ENCODE results near the gene TLR9.

The TLR9 gene

GRCh38 chr3:52215351-52215750 lies 10.1 kb downstream of the TLR9 start:
- no peak for DNase-seq

- DNase-seq: no peak
Observed at GRCh38 chr3:52213901-52214300, 11.5 kb downstream of the TLR9 start.

GRCh38 chr3:52213005-52213404 lies 12.4 kb downstream of the TLR9 start:
- DNase-seq: no peak

GRCh38 chr3:52211268-52211891 lies 14.1 kb downstream of the TLR9 start:
- no peak for DNase-seq

- DNase-seq: no peak
Observed at GRCh38 chr3:52210550-52211046, 14.8 kb downstream of the TLR9 start.

GRCh38 chr3:52210037-52210436 lies 15.4 kb downstream of the TLR9 start:
- no peak for DNase-seq

- no peak for DNase-seq
Observed at GRCh38 chr3:52208556-52208955, 16.9 kb downstream of the TLR9 start.

GRCh38 chr3:52205727-52206372 lies 19.6 kb downstream of the TLR9 start:
- DNase-seq: no peak

- peak; percentile 74 to 91 for DNase-seq
Observed at GRCh38 chr3:52204337-52205073, 20.9 kb downstream of the TLR9 start.

GRCh38 chr3:52203701-52204100 lies 21.7 kb downstream of the TLR9 start:
- no peak for DNase-seq

- no peak for DNase-seq
Observed at GRCh38 chr3:52202384-52203077, 22.9 kb downstream of the TLR9 start.

- DNase-seq: no peak
Observed at GRCh38 chr3:52200981-52201679, 24.3 kb downstream of the TLR9 start.

- no peak for DNase-seq
Observed at GRCh38 chr3:52198643-52199608, 26.5 kb downstream of the TLR9 start.

GRCh38 chr3:52197842-52198625 lies 27.4 kb downstream of the TLR9 start, which contains the start of gene ALAS1:
ALAS1 (plus strand) TSS chr3:52198160; CDS start chr3:52199242, 1,082 bp downstream.
- DNase-seq: peak; percentile 80 to 82

GRCh38 chr3:52197499-52197841 lies 28.0 kb downstream of the TLR9 start:
- DNase-seq: no peak

- no peak for DNase-seq
Observed at GRCh38 chr3:52196977-52197376, 28.5 kb downstream of the TLR9 start.

GRCh38 chr3:52195823-52196331 lies 29.6 kb downstream of the TLR9 start:
- no peak for DNase-seq

GRCh38 chr3:52195291-52195597 lies 30.2 kb downstream of the TLR9 start:
- DNase-seq: no peak

- DNase-seq: no peak
Observed at GRCh38 chr3:52194485-52195290, 30.8 kb downstream of the TLR9 start.

GRCh38 chr3:52193065-52193464 lies 32.4 kb downstream of the TLR9 start:
- DNase-seq: no peak

All from NCI-H2081 (cell line).